CD4-positive, alpha-beta T cell treated with Interleukin-6 for 4 hours (primary cell): Measurements from ENCODE around the gene RB1.

ENCODE experiments used
- DNase-seq: peaks from one replicate; pipeline ENCODE4 v3.0.0-alpha.2; 2020; ENCODE audit warnings: mixed read lengths

RB1 gene

GRCh38 chr13:48500652-48501197 is 197.2 kb downstream of the RB1 start:
- no peak for DNase-seq

GRCh38 chr13:48501705-48502104 is 198.2 kb downstream of the RB1 start:
- no peak for DNase-seq

DNA sequence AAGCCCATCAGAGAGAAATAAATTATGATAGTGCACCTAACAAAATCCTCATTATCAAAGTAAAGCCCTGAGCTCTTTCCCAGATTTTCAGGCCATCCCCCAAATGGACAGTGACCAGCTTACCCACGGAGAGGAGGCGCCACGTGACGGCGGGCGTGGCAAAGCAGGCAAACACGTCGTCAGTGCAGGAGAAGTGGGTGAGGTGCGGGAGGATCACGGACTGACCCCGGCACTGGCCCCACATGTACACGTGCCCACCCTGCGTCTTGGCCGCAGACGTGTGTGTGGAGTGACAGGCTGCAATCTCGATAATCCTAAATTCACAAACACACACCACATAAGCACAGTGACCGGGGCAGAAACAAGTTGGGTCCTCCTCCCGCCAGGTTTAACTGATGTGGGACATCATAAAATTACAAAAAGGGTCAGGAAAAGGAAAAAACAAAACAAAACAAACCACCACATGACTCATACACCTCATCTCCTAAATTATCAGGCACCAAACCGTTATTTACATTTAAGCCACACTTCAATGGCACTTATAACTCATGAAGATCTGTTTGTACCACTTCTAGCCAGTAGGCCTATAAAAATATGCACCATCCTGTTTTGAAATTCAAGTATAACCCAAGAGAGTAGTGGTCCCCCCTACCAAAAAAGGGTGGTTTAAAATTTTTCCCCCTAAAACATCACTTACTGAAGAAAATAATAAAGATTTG is 199.2 kb downstream of the RB1 start:
- DNase-seq = no peak

DNA sequence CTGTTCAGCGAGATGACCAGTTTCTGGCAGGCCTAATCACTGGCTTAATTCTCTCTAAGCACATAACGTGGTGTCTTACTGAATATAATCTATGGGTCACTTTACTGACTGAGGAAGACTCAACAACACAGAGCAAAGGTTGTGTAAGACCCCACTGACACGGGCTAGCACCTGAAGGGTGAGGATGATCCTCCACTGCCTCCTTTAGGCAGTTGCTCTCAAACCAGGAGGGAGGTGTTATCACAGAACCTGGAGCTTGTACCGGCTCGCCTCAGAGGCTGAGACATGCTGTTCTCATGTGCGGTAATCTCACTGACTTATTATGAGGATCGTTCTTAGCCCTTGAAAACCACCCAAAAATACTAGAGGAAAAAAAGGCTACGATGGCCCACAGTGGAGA is 201.1 kb downstream of the RB1 start:
- DNase-seq = peak; percentile 18

- DNase-seq = peak; percentile 40
Measured at GRCh38 chr13:48505012-48505411, 201.5 kb downstream of the RB1 start.

- DNase-seq = peak; percentile 72
Measured at GRCh38 chr13:48505597-48506091, 202.1 kb downstream of the RB1 start.

GRCh38 chr13:48506092-48506701 is 202.6 kb downstream of the RB1 start:
- DNase-seq = no peak

- no peak for DNase-seq
Measured at GRCh38 chr13:48507021-48507420, 203.5 kb downstream of the RB1 start.

DNA sequence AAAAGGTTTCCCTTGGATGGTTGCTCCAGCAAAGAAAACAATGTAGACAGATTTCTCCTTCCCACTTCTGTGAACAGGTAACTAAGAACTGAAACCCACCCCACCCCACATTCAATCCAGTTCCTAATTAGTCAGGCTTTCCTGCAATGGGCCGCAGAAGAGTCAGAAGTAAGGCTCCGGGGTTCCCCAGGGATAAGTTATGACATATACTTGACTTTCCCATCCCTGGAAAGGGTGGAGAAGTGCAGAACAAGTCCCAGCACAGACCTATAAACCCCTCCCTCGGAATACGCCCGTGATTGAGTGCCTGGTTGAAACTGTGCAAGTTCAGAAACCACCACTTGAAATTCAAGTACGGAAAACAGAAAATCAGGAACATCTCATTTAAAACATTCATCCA is 204.5 kb downstream of the RB1 start:
- DNase-seq = no peak

DNA sequence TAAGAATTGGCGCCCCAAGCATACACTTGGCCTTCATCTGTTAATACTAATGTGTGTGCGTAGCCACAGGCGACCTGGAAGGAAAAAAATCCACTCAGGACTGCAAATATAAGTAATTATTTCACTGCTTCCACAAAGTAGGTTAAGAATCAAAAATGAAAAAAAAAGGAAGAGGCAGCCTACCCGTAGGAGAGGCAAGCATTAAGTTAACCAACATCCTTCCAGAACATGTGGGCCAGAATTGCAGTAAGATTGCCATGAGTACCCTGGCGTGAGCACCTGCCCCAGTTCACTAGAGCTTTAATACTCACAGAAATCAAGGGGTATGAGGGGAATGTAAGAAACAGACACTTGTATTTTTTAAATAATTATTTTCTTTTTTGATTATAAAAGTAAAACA is 207.1 kb downstream of the RB1 start:
- DNase-seq = no peak

DNA sequence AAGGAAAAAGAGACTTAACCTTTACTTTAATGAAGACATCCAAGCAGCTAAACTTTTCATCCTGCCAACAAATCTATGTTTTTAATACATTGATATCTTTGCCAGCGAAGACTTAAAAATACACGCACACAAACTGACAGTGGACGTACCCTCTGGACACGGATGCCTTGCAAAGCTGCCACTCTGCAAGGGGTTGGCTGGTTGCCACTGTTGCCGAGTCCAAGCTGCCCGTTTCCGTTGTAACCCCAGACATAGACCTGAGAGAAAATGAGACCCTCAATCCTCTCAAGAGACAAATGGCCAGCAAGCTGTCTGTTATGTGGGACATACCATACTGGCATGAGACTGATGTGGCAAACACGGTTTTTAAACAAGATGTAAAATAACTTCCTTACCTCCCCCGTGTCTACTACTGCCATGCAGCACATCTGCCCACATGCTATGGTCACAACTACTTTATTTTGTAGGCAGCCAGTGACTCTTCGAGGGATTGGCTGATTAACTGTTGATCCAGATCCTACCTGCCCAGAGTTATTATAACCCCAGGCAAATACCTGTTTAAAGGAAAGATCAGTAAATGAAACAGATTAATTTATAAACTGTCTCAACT is 208.2 kb downstream of the RB1 start:
- no peak for DNase-seq

DNA sequence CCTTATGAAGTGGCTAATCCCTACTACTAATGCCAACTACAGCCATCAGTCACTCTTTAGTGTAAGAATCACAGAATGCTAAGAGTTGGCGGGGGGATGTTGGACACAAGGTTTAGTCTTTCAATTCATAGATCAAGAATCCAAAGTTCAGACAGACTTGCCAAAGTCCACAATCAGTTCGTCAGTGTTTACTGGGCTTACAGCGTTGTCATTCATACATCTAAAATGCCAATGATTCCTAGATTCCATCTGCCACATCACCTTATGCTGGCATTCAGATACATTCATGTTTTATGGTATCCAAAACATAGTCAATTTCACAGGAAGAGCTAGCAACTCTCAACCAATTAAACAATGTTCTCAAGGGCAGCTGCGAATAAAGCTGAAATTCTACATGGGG is 211.2 kb downstream of the RB1 start:
- no peak for DNase-seq

GRCh38 chr13:48515732-48516131 is 212.2 kb downstream of the RB1 start:
- DNase-seq = no peak

GRCh38 chr13:48518083-48518482 is 214.5 kb downstream of the RB1 start:
- DNase-seq = no peak

DNA sequence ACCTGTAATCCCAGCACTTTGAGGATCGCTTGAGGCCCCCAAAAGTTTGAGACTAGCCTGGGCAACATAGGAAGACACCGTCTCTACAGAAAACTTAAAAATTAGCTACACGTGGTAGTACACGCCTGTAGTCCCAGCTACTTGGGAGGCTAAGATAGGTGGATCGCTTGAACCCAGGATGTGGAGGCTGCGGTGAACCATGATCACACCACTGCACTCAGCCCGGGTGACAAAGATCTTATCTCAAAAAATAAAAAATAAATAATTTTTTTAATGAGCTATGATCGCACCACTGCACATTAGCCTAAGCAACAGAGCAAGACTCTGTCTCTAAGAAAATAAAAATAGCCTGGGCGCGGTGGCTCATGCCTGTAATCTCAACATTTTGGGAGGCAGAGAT is 222.7 kb downstream of the RB1 start:
- DNase-seq = peak; percentile 33

- DNase-seq = no peak
Measured at GRCh38 chr13:48527955-48528354, 224.4 kb downstream of the RB1 start.

- no peak for DNase-seq
Measured at GRCh38 chr13:48528720-48529119, 225.2 kb downstream of the RB1 start.

GRCh38 chr13:48530833-48531232 is 227.3 kb downstream of the RB1 start:
- no peak for DNase-seq
